Stimulated activated CD8-positive, alpha-beta memory T cell treated with anti-CD3 and anti-CD28 coated beads, Interleukin-4, amount 100 ng/mL, for 48 hours (primary cell): ENCODE measurements around the gene P2RY6.
"Not testable (repeated sequence)": the region's sequence is repeated elsewhere in the genome, so short reads cannot be mapped to it uniquely, and the experiment has no call there.

Source experiments
- DNase-seq: peaks from one replicate; pipeline ENCODE4 v3.0.0-alpha.2; 2020

Gene P2RY6

DNA sequence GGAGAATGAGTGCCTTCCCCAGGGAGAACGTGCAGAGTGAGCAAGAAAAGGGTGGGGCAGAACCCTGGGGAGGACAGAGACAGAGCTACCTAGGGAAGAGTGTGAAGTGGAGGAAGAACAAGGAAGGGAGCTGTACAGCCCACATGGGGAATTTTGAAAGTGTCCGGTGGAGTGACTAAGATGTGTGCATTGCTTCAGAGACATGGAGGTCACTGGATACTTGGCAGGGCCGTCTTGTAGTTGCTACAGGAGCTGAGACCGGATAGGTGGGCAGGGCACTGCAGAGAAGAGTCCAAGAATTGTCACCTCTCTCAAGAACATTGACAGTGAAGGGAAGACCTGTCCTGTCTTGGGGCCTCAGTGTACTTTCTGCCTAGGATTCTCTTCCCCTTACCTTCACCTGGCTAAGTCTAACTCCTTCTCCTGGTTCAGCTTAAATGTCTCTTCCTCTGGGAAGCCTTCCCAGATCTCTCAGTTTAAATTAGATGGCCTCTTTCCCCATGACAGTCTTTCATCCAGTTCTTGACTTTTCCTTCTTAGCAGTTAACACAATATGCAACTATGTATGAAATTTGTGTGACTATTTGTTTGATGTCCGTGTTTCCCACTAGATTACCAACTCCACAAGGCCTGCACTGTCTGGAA lies 9.2 kb upstream of the P2RY6 start:
- no peak for DNase-seq

DNA sequence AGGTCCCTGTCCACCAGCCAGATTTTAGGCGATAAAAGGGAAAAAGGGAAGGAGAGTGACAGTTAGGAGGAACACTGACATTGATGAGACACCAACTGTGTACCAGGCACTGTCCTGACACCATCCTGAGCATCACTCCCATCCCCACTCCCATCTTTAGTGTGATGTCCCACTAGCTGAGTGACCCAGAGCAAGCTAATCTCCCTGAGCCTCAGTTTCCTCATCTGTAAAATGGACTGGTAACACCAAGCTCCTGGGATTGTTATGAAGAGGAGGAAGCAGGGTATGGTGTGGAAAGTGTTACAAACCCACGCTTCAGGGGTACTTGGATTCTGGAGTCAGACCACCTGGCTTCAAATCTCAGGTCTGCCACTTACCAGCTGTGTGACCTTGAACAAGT lies 8.5 kb upstream of the P2RY6 start:
- no peak for DNase-seq

DNA sequence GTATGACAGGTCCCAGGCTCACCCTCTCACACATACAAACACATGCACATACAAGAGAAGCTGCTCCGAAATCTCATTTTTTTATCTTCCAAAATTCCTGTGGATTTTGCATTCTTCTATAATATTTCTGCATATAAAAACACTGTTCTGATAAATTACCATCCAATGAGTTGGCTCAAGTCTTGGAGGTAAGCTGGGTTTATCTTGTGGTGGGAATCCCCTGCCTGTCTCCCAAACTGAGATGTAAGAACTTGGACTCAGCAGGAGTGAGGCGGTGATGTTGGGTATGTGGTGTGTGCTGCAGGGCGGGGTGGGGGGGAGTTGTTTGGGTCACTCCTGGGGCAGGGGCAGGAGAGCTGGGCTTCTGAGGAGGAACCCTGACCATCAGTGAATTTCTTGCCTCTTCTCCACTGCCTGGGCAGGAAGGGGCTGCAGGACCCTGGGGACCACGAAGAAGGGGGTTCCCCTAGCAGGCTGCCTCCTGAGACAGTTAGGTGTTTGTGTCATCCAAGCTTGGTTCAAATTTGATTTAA lies 6.8 kb upstream of the P2RY6 start:
- DNase-seq = no peak

DNA sequence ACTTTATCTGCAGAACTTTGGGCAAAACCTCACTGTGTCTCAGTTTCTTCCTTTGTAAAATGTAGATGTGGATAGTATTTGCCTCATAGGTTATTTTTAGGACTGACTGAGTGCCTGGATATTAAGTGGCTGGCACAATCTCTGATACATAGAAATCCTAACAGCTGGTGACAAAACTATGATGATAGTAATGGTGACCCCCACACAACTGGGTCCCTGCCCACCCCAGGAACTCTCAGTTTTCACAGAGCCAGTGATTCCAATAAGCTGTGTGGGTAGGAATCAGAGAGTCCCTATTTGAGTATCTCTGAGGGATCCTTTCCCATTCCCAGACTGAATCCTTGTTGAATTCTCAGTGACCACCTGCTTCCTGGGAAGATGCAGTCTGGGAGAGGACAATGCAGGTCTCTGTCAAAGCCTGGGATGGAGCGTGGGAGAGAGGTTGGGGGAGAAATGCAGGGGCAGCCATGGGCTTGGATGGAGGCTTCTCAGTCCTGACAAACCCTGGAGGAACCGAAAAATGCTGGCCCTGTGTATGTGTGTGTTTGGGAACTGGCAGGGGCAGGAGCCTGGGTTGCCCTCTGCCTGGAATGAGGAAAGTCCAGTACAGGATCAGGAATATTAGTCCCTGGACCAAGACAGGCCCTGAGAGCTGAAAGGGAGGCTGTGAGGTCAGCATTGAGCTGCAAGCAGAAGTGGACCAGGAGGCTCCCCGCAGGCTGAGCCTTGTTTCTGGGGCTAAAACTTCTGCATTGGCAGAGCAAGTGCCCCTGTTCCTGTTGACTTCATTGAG lies 6.1 kb upstream of the P2RY6 start:
- DNase-seq = no peak

GRCh38 chr11:73266646-73267020 lies 5.5 kb upstream of the P2RY6 start:
- DNase-seq = no peak

GRCh38 chr11:73267122-73267846 lies 4.9 kb upstream of the P2RY6 start:
- DNase-seq = no peak

GRCh38 chr11:73267906-73268540 lies 4.1 kb upstream of the P2RY6 start:
- no peak for DNase-seq

- DNase-seq = no peak
These were observed 3.4 kb upstream of the P2RY6 start for GRCh38 chr11:73268671-73269271.

GRCh38 chr11:73269459-73270015 lies 2.6 kb upstream of the P2RY6 start:
- DNase-seq = no peak

GRCh38 chr11:73270016-73270854 lies 1.9 kb upstream of the P2RY6 start:
- DNase-seq = no peak

GRCh38 chr11:73270855-73271477 lies 1.2 kb upstream of the P2RY6 start:
- DNase-seq = no peak

GRCh38 chr11:73271478-73271865 lies 666 bp upstream of the P2RY6 start:
- not testable (repeated sequence) for DNase-seq

DNA sequence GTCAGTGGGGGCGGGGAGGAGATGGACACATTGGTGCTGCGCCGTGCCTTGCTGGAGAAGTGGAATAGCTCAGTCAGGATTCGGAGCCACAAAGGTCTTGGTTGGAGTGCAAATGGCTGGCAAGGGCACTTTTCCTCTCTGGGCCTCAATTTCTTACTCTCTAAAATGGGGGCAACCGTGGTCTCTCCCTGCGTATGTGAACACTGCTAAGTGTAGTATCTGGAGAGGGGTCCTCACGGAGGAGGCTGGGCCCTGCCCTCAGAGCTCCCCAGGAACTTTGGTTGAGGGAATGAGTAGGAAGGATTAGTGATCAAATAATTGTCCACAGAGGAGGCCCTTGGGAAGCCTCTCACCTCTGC lies 521 bp downstream of the P2RY6 start:
- DNase-seq = no peak

DNA sequence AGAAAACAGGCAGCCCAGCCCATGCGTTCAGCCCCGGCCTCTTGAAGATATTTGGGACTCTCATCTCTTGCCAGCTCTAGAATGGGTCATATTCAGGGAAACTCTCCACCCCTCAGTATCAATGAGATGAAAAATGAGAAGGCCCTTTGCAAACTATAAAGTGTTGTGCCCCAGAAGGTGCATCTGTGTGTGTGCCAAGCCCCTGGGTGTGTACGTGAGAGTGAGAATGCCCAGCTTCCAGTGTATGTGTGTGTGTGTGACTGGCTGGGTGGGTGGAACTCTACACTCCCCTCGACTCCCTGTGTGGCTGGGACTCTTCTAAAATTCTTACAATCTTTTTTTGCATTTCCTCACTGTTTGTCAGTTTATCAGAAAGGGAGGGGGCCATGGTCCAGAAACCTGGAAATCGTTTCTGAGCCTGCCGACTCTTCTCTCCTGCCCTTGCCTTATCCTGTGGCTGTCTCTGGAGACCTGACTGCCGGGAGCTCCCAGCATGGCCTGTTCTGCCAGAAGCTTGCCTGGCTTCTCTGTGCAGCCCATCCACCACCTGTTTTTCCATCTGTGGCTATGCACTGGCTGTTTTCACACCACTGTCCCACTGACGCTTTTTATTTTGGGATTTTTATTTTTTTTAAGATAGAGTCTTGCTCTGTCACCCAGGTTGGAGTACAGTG lies 1.2 kb downstream of the P2RY6 start:
- DNase-seq = no peak

GRCh38 chr11:73274191-73274590 lies 2.1 kb downstream of the P2RY6 start:
- not testable (repeated sequence) for DNase-seq

DNA sequence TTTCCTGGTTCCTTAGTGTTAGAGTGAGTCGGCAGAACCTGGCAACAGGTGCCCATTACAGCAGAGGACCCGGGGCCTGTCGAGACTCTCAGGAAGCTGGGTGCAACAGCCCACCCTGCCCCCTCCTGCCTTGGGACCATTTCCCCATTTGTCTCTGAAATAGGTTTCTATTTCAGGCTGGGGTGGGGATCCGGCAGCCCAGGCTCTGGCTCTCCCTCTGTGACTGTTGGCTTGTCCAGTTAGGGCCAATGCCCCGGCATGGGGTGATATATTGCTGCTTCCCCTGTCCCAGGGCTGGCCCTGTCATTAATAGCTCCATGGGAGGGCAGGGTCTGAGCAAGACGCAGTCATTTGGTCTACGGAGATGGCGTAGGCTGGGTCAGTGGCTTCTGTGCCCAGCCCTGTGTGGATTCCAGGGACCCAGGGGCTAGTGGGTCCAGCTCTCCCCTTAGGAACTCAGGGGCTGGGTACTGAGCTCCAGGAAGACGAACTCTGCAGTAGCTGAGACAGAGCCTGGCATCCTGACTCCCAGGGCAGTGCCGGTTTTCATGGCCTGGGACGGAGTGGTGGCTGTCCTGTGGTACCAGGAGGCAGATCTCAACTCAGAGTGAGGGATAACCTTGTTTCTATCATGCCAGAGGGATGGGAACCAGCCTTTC lies 2.7 kb downstream of the P2RY6 start:
- DNase-seq = no peak

DNA sequence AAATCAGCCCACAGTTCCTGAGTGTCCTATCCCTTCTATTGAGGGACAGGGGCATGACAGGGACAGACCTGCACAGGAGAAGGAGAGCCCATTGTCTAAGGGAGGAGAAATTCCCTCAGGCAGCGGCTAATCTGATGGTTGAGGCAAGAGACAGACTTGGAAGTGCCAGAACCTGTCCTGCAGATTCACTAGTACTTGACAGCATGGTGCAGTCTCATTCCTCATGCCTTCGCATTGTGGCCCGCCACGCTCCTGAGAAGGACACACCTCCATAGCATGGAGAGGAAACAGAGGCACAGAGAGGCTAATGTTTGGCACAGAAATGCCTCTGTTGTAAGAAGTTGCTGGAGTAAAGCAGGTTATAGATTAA lies 3.2 kb downstream of the P2RY6 start:
- no peak for DNase-seq

- DNase-seq = no peak
These were observed 5.3 kb downstream of the P2RY6 start for GRCh38 chr11:73277467-73277866.

- DNase-seq = no peak
These were observed 8.5 kb downstream of the P2RY6 start for GRCh38 chr11:73280626-73281025.

DNA sequence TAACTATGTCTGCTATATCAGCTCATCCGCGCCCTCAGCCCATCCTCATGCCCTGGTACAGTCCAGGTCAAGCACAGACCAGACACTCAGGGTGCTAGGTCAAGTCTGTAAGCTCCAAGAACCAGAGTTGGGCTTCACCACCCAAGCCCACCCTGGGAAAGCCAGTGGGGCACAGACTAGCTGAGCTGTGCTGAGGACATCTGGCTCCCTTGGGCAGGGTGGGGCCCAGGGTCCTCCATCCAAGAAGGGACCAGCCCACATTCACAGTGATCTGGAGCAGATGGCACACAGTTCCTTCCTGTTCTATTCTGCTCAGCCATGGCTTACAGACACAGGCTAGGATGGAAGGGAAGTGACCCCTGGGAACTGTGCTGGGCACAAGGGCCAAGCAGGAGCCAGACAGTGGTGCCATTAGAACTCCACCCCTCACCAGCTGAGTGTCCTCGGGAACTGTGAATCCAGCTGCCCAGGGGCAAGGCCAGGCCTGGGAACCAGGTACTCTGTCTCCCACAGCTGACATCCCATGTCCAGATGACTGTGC lies 9.1 kb downstream of the P2RY6 start:
- DNase-seq = no peak
